Endometrial microvascular endothelial cells (primary cell): Measurements from ENCODE around the gene ENAH. TPM values are rescaled to one million over a fixed set of nuclear protein-coding genes. Genes with fewer than 3 reads are reported as not detected.

Experiments used
- in situ Hi-C: cut with HindIII; loops from 2 replicates; pipeline ENCODE4 v1.10.0; 2017; ENCODE audit warnings: low sequenced_read_pairs, low pct_unique_long_range_greater_than_20kb; ENCODE audit errors: inconsistent ontology term
- total RNA-seq: library from RNA; depleted of rRNA; stranded (reverse); fragments of >200 nt; gene quantifications from one replicate; pipeline ENCODE4 v1.2.3, GENCODE V29; 2015; ENCODE audit errors: inconsistent ontology term

ENAH gene
- total RNA-seq, 1 donor from 2014 or later: 63.4 TPM

DNA sequence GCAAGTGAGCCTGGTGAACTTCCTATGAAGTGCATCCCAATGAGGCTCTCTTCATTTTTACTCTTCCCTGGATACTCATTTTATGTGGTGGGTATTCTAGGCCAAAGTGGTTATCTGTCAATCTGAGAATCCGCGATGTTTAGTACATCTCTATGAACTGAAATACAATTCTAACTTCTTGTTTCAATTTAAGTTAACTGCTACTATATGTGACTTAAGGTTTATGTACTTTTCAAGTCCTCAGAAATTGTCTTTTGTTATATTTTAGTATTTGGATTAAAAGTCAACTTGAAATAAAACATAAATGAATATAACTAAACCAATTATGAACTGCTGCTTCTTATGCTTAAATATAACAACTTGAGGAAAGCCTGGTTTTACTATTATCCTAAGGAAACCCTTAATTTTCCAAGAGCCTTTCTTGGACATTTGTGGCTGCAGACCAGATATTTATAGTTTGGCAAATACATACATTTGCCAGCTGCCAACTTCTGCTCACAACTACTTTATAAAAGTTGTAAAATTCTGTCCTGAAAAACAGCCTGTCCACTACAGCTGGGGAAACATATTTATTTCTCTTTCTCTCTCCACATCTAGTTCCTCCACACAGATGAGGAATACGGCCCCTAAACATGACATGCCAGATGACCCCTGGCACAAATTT is 60.4 kb downstream of the ENAH start:
- in situ Hi-C loops: no loop called here

DNA sequence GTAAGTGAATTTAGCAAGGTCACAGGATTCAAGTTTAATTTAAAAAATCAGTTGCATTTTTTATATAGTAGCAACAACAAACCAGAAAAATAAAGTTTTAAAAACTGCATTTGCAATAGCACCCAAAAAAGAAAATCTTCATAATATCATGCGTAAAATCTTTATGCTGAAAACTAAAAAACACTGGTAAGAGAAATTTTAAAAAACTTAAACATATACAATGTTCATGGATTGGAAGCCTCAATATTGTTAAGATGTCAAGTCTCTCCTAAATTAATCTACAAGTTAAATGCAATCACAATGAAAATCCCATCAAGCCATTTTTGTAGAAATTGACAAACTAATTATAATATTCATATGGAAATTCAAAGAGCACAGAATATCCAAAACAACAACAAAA is 65.6 kb downstream of the ENAH start:
- in situ Hi-C loops: no loop called here

DNA sequence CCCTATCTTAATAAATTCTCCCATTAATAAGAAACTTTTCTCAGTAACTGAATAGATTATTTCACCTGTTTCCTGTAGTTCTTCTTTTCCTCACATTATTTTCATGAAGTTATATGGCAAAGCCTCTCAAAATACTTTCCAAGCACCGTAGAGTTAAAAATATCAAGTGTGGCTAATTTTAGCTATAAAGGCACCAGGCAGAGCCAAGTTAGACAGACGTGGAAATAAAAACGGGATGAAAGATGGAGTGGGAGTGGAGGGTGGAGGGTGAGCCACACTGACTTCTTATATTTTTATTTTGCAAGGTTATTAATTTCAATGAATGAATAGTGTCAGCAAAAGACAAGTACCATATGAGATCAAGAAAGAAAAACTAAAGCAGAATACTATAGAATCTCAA is 71.7 kb downstream of the ENAH start:
- in situ Hi-C loops: no loop called here

DNA sequence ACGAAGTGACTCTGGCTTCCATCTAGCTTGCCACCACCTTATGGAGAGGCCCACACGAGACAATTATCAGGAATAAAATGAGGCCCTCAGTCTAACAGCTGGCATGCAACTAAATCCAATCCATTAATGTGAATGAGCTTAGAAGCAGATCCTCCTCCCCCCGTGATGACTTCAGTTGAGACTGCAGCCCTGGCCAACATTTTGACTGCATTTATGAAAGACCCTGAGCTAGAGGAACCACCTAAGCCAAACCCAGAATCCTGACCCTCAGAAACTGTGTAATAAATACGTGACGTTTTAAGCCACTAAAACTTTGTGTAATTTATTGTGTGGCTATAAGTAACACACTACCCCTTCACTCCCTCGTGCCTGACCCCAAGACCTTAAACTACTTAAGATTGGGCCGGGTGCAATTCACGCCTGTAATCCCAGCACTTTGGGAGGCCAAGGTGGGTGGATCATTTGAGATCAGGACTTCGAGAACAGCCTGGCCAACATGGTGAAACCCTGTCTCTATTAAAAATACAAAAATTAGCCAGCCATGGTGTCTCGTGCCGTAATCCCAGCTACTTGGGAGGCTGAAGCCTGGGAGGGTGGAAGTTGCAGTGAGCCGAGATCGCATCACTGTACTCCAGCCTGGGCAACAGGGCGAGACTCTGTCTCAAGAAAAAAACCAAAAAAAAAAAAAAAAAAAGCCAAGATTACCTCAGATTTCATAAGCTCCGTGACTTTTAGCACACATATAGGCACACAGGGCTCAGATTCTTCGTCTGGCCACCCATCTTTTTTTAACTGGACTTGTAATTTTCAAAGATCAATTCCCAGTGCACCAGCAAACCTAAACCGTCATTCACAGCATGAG is 72.5 kb downstream of the ENAH start:
- in situ Hi-C loops: no loop called here

DNA sequence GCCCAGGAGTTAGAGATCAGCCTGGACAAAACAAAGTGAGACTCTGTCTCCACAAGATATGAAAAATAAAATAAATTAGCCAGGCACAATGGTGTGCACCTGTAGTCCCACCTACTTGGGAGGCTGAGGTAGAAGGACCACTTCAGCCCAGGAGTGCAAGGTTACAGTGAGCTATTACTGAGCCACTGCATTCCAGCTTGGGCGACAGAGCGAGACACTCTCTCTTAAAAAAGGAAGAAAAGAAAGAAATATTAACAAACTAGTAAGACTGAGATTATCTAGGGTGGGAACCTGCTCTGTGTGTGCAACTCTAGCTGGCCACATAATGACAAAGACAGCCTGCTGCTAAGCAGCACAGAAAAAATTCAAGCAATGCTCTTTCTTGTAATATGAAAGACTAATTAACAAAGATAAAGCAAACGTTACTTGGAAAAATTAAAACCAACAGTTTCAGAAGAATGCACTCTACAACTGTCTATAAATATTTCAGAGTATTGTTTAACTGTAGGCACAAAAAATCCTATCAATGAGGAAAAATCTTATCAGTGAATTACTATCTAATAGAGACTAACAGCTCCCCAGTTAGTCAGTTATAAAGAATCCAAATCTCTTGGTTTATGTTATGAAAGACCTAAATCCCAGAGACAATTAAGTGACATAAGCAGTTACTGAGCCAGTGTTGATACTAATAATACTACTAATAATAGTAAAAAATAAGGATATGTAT is 74.5 kb downstream of the ENAH start:
- in situ Hi-C loops: no loop called here

DNA sequence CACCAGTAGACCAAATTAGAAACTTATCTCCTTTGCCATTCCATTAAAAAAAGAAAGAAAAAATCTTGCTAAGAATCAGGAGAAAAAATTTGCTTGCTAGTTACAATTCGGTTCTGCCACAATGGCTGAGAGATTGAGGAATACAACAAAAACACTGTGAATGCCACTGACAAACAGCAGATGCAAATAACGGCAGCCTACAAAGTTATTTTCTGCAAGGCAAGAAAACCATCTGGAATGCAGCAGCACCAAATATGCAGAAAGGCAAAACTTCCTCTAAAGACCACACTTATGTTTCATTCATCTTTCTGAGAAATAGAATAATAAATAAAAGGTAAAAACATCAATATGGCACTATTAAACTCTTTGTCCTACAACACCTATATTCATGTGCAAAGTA is 75.7 kb downstream of the ENAH start:
- in situ Hi-C loops: no loop called here

DNA sequence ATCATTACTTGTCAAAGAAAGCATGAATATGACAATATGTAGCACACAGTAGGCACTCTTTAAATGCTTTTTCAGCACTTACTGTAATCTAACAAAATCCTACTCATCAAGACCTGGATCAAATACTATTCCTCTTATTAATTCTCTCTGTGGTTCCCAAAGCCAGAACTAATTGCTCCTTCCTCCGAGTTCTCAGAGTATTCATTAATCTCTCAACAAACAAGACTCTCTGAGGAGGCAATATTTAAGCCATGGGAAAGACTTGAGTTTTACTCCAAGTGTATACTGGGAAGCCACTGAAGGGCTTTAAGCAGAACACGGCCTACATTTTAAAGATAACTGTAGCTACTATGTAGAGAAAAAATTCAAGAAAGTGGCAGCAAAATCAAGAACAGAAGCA is 79.7 kb downstream of the ENAH start:
- in situ Hi-C loops: no loop called here

DNA sequence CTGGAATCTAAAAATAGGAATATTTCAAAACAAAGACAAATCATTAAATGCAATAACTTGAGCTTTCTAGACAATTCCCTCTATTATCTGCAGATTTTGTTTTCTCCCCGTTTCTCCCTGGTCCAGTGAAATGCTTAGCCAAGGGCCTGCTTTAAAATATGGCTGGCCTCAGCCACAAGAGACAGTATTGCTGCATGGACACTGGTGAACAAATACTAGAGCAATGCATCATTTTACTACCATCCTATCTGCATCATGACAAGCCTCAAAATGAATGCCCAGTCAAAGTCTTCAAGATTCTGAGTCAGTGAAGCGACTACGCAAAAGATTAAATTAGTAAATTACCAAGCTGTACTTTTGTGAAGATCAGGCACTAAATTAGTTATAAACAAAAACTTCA is 80.5 kb downstream of the ENAH start:
- in situ Hi-C loops: no loop called here

DNA sequence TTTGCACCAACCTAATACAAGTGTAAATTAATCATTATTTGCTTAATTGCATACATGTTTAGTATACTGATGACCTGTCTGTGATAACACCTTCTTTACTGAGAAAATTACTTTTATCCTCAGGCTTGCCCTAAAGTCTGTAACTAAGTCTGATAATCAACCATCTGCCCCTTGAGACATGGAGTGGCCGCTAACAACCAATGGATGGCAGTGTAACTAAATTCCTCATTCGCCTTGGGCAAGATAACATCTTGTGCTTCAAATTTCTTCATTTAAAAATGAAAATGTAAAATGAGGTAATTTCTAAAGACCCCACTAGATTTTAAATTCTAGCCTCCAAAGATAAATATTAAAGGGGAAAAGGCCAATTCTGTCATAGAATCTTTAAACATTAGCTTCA is 85.1 kb downstream of the ENAH start:
- in situ Hi-C loops: no loop called here

DNA sequence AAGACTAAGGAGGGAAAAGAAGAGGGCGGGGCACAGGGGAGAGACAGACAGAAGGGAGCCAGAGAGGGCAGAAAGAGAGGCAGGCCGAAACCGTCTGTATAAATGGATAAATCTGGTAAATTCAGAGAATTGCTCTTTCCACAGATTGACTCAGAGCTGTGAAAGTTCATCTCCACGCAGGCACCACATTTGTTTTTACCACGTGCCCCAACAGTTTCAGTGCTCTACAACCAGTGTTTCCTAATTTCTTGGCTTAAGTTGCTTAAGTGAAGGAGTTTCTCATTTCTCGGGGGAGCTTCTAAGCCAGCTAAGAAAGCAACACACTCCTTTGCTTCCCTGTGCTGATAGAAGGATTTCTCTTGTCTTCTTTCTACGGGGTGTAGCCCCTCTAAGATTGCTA is 87.1 kb downstream of the ENAH start:
- in situ Hi-C loops: no loop called here

DNA sequence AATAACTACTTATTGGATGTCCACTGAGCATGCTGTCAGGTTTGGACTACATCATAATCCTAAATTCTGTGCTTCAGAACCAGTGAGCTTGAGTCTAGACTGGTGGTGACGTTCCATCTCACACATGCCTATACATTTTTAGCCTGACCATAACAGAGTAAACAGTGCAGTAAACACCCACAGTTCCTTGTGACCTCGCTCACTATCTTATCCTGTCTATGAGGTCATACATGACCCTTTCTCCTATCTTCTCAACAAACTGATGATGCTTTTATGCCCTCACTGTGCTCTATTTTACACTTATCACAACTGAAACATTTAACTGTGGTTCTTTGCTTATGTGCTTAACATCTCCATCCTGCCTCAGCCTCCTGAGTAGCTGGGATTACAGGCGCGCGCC is 91.2 kb downstream of the ENAH start:
- in situ Hi-C loops: no loop called here

DNA sequence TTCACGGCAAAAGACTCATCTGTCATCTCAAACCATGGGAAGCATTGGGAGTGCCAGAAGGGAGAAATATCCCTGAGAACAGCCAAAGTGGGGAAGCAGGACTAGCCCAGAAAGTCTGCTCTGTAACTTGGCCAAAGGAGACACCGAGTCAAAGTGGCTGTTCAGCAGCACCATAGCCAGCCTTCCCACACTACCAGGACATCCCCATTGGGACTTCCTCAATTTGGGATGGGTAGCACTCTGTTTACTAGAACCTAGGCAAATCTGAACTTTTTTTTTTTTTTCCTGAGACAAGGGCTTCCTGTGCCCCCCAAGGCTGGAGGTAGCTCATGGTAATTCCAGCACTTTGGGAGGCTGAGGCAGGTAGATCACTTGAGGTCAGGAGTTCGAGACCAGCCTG is 93.0 kb downstream of the ENAH start:
- in situ Hi-C loops: loop anchor here (10.0 kb wide), 2 partner anchors 105 to 215 kb away; partner anchors contain the start of gene SRP9

DNA sequence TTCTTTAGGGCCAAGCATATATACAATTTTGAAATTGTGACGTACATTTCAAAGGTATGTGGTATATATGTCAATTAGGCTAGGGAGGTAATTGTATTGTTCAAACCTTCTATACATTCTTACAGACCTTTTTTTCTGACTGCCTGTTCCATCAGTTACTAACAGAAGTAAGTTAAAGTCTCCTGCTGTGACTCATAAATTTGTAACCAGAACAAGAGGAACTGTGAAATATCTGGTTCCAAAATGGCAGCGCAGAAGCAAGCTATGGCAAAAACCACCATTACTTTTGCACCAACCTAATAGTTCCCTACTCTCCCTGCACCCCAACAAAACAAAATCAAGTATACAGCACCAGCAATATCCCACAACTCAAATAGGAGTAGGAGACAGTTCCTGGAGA is 93.6 kb downstream of the ENAH start:
- in situ Hi-C loops: loop anchor here (10.0 kb wide), 2 partner anchors 105 to 215 kb away; partner anchors contain the start of gene SRP9

DNA sequence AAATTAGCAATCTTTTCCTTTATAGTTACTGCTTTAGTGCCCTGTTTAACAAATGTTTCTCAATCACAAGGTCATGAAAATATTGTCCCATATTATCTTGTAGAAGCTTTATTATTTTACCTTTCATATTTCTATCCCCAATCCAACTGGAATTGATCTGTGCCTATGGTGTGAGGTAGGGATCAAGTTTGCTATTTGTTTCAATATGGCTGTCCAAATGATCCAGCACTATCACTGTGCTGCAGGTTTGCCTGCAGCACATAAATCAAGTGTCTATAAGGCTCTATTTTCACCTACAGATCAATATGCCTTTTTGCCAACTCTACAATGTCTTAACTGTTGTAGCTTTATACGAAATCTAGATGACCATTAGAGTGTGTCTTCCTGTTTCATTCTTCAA is 96.2 kb downstream of the ENAH start:
- in situ Hi-C loops: loop anchor here (10.0 kb wide), 2 partner anchors 108 to 218 kb away; partner anchors contain the start of gene SRP9

DNA sequence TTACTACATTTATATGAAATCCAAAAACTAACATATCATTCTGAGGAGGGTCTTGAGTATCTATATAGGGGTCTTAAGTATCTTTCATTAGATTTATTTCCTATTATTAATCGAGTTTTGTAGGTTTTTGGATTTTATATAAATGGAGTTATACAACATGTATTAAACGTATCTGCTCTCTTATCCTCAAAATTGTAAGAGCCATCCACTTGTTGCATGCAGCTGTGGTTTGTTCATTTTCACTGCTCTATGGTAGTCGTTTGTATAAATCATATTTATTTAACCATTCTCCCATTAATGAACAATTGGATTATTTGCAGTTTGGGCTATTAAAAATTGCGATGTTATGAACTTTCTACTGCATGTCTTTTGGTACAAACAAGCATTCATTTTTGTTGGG is 97.1 kb downstream of the ENAH start:
- in situ Hi-C loops: loop anchor here (10.0 kb wide), 2 partner anchors 109 to 219 kb away; partner anchors contain the start of gene SRP9

DNA sequence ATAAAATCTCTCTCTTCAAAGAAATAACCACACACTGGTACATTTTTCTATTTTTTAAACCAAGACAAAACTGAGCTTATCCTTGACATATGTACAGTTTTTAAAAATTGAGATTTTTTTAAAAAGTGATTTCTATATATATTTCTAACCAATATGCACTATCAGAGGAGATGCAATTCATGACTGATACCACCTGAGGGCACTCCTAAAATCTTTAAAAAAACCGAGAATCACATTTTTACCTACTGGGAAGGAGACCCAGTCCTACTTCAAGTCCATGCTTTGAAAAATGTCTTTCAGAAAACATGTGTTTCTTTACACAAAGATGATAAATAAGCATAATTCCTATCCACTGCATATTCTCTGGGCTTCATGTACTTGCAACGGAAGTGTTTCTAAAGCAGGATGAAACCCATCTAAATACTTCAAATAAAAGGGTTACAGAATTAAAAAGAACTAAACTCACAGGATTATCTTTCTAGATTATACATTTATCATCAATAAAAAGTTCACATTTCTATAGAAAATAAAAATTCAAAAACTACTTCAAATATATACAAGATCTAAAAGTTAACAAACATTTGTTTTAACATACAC is 98.6 kb downstream of the ENAH start:
- in situ Hi-C loops: loop anchor here (10.0 kb wide), 2 partner anchors 110 to 220 kb away; partner anchors contain the start of gene SRP9

DNA sequence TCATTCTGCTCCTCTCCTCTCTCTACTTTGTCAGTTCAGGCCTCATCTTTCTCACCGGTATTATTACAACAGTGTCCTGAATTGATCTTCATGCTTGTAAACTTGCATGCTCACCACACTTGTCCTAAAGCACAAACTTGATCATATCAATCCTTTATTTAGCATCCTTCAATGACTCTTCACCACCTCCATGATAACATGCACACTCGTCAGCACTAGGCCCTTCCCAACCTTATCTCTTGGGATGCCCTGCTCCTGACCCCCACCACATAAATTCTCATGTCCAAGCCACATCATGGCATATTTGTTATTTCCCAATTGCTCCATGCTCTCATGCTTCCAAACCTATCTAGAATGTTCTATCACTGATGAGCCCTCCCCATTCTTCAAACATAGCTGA is 103.1 kb downstream of the ENAH start:
- in situ Hi-C loops: loop anchor here (10.0 kb wide), 2 partner anchors 115 to 225 kb away; partner anchors contain the start of gene SRP9

DNA sequence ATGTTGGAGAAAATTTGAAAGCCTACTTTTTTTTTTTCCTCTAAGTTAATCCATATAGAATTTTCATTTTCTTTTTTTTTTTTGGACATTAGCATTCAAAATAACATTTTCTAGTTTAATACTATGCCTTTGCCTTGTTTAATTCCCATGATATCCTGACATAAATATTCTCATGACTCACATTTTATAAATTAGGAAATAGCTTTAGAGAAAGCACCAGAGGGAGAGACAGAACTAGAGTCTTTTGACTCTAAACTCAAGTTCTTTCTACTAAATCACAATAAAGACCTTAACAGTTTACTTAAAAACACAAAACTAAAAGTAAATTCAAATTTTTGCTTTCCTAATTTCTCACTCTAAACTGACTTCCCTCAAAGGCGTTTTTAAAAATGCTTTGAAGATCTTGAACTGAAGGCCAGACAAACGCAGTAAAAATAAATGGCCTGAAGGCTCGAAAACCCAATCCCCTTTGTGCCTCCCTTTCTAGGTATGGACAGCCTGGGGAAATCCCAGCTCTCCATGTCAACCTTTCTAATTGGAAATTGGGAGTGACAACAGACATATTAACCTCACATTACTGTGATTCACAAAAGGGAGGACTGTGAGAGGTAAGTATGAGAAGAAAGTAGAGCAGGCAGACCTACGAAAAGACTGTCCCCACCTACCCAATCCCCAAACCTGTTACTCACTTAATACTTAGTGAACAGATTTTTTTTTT is 104.6 kb downstream of the ENAH start:
- in situ Hi-C loops: no loop called here
